ENCODE data around the gene DDAH1.

DDAH1 gene

GRCh38 chr1:85313888-85314696 is 150.9 kb downstream of the DDAH1 start:
- Histone ChIP-seq H3K36me3 (no peaks in the 10 kb centered on the region), H3K4me3 (no peak overlapping the region), H3K27me3 (no peaks in the 10 kb centered on the region), H3K4me1 (peaks cover 0 to 37% (median 26%) of the 10 kb centered on the region in 4 donors), H3K9me3 (no peaks in the 10 kb centered on the region), H3K27ac (peak overlapping the region; percentile 74 to 77)
- intact Hi-C loops (cut with DNase I; ENCODE audit: low total_unique reads): loop anchor here (1.0 kb wide), 1 partner anchor 266 kb away; the partner anchor contains the start of gene CCN1
- TF ChIP-seq CTCF (IDR thresholded peaks at IDR 0.05): no peak
- peak; percentile 38 to 75 for DNase-seq

GRCh38 chr1:85311818-85312217 is 153.1 kb downstream of the DDAH1 start:
- H3K36me3 ChIP-seq: no peaks in the 10 kb centered on the region
- DNase-seq: no peak
- peak overlapping the region in 1 of 2 donors; percentile 21 for H3K27ac ChIP-seq
- no peaks in the 10 kb centered on the region for H3K27me3 ChIP-seq
- TF ChIP-seq CTCF (IDR thresholded peaks at IDR 0.05): no peak
- intact Hi-C loops (cut with DNase I; ENCODE audit: low total_unique reads): no loop called here
- H3K4me3 ChIP-seq: no peak overlapping the region
- peaks cover 0 to 45% (median 31%) of the 10 kb centered on the region in 4 donors for H3K4me1 ChIP-seq
- no peaks in the 10 kb centered on the region for H3K9me3 ChIP-seq

- Histone ChIP-seq H3K4me1 (peaks cover 0 to 22% (median 10%) of the 10 kb centered on the region in 4 donors), H3K9me3 (no peaks in the 10 kb centered on the region), H3K4me3 (no peak overlapping the region), H3K36me3 (no peaks in the 10 kb centered on the region), H3K27me3 (no peaks in the 10 kb centered on the region), H3K27ac (no peak overlapping the region)
- TF ChIP-seq CTCF (IDR thresholded peaks at IDR 0.05): no peak
- DNase-seq: no peak
- intact Hi-C loops (cut with DNase I; ENCODE audit: low total_unique reads): loop anchor here (2.0 to 10.0 kb wide), 3 partner anchors 196 to 398 kb away; partner anchors contain the start of gene ZNHIT6
Observed at GRCh38 chr1:85308833-85309350, 156.1 kb downstream of the DDAH1 start.

GRCh38 chr1:85307987-85308832 is 156.7 kb downstream of the DDAH1 start:
- Histone ChIP-seq H3K27ac (peak overlapping the region in 1 of 2 donors; percentile 18), H3K27me3 (no peaks in the 10 kb centered on the region), H3K4me1 (peaks cover 0 to 17% (median 5%) of the 10 kb centered on the region in 4 donors), H3K4me3 (no peak overlapping the region), H3K9me3 (no peaks in the 10 kb centered on the region), H3K36me3 (no peaks in the 10 kb centered on the region)
- TF ChIP-seq CTCF (IDR thresholded peaks at IDR 0.05): peak; percentile 97 to 99
- DNase-seq: peak; percentile 88 to 93
- intact Hi-C loops (cut with DNase I; ENCODE audit: low total_unique reads): loop anchor here (2.0 to 10.0 kb wide), 4 partner anchors 197 to 399 kb away; partner anchors contain the start of gene ZNHIT6

GRCh38 chr1:85306236-85306635 is 158.7 kb downstream of the DDAH1 start:
- Histone ChIP-seq H3K36me3 (no peaks in the 10 kb centered on the region), H3K9me3 (no peaks in the 10 kb centered on the region), H3K27me3 (no peaks in the 10 kb centered on the region), H3K4me3 (no peak overlapping the region), H3K4me1 (peaks cover 0 to 11% (median 4%) of the 10 kb centered on the region in 4 donors), H3K27ac (no peak overlapping the region)
- DNase-seq: no peak
- TF ChIP-seq CTCF (IDR thresholded peaks at IDR 0.05): no peak
- intact Hi-C loops (cut with DNase I; ENCODE audit: low total_unique reads): loop anchor here (2.0 to 10.0 kb wide), 3 partner anchors 199 to 401 kb away; partner anchors contain the start of gene ZNHIT6

Data from tibial artery (tissue), 4 donors.